ENCODE data around the gene CTDSP1. TPM values are rescaled to one million over a fixed set of nuclear protein-coding genes. Genes with fewer than 3 reads are reported as not detected.

The CTDSP1 gene
- total RNA-seq, 4 donors from 2014 or later, result 47.3 to 87.4 (median 58.0) TPM

DNA sequence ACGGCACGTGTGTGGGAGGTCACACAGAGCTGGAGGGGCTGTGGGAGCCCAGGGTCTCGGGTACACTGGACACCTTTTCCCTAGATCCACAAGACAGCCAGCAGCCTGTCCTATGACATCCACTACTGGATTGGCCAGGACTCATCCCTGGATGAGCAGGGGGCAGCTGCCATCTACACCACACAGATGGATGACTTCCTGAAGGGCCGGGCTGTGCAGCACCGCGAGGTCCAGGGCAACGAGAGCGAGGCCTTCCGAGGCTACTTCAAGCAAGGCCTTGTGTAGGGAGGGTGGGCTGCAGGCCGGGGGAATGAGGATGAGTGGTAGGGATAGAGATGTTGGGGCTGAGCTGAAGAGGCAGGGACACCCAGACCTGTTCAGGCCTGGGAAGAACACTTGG is 25.9 kb downstream of the CTDSP1 start:
- no peak for DNase-seq

DNA sequence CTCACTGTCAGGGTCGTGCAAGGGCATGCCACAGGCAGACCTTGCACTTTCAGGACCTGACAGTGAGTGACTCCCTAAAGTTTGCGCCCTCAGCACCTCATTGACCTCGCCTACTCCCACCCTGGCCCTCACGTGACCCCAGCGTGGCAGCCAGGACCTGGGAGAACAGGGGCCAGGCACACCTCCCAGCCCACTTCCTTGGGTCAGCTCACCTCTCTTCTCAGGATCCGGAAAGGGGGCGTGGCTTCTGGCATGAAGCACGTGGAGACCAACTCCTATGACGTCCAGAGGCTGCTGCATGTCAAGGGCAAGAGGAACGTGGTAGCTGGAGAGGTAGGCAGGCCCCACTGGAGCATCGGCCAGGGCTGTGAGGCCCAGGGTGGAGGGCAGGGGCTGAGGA is 28.1 kb downstream of the CTDSP1 start:
- Histone ChIP-seq H3K9me3 (no peaks in the 10 kb centered on the region), H3K27me3 (no peaks in the 10 kb centered on the region), H3K4me1 (no peaks in the 10 kb centered on the region), H3K27ac (no peak overlapping the region), H3K36me3 (no peaks in the 10 kb centered on the region), H3K4me3 (no peak overlapping the region)
- 67% methylated on average over 7 of the region's 11 CpGs; no CpG with 5 or more reads in 1 of the 2 donors for WGBS, 2 donors
- DNase-seq, result no peak
- TF ChIP-seq CTCF (IDR thresholded peaks at IDR 0.05), result no peak
- TF ChIP-seq POLR2A (IDR thresholded peaks at IDR 0.05), result no peak
- intact Hi-C loops (cut with DNase I), result no loop called here

More for the DNA sequence above, 25.9 kb downstream of the CTDSP1 start:
- H3K4me3 ChIP-seq, result no peak overlapping the region
- WGBS, 2 donors, result 61 to 78% methylated on average over 3 to 10 of the region's 10 CpGs
- intact Hi-C loops (cut with DNase I), result no loop called here
- no peaks in the 10 kb centered on the region for H3K4me1 ChIP-seq
- H3K36me3 ChIP-seq, result no peaks in the 10 kb centered on the region
- H3K9me3 ChIP-seq, result no peaks in the 10 kb centered on the region
- H3K27ac ChIP-seq, result no peak overlapping the region
- TF ChIP-seq POLR2A (IDR thresholded peaks at IDR 0.05) (no peak), CTCF (IDR thresholded peaks at IDR 0.05) (no peak)
- no peaks in the 10 kb centered on the region for H3K27me3 ChIP-seq

GRCh38 chr2:218428846-218429558 is 29.3 kb downstream of the CTDSP1 start:
- Histone ChIP-seq H3K4me3 (no peak overlapping the region), H3K27me3 (no peaks in the 10 kb centered on the region), H3K36me3 (no peaks in the 10 kb centered on the region), H3K9me3 (no peaks in the 10 kb centered on the region), H3K4me1 (no peaks in the 10 kb centered on the region), H3K27ac (no peak overlapping the region)
- TF ChIP-seq CTCF (IDR thresholded peaks at IDR 0.05) (no peak), POLR2A (IDR thresholded peaks at IDR 0.05) (no peak)
- WGBS, 2 donors, result 86 to 90% methylated on average over 8 to 12 of the region's 24 CpGs
- DNase-seq, result no peak
- intact Hi-C loops (cut with DNase I), result no loop called here

DNA sequence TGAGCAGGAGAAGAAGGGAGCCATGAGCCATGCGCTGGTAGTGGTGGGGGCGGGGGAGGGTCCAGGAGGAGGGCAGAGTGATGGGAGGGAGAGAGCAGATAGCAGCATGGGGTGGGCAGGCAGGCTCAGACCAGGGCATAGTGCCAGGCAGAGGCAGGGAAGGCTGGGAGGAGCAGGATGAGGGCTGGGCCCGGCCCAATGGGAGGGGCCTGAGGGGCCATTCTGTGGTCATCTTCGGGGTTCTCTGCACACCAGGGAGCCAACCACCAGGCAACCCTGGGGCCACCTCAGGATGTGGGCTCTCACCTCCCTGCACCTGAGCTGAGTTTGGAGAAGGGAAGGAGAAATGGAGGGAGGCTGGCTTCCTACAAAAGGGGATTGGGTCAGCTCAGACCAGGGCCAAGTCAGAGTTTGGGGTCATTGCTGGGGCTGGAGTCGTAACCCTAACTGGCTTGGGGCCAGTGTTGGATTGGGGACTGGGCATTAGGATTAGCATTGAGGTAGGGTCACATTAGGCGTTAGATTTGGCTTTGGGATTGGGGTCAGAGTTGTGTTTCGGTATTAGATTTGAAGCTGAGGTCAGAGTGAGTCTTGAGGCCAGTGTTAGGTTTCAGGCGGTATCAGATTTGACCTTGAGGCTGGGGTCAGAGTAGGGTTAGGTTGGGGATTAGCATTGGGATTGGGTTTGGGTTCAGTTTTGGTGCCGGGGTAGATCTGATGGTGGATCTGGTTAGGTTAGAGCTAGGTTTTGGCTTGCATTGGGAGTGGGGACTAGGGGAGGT is 30.4 kb downstream of the CTDSP1 start:
- WGBS, 2 donors, result 66 to 71% methylated on average over 6 to 9 of the region's 9 CpGs
- no peaks in the 10 kb centered on the region for H3K27me3 ChIP-seq
- H3K9me3 ChIP-seq, result no peaks in the 10 kb centered on the region
- no peaks in the 10 kb centered on the region for H3K36me3 ChIP-seq
- H3K27ac ChIP-seq, result no peak overlapping the region
- intact Hi-C loops (cut with DNase I), result no loop called here
- no peak overlapping the region for H3K4me3 ChIP-seq
- no peaks in the 10 kb centered on the region for H3K4me1 ChIP-seq
- no peak for DNase-seq
- no peak for TF ChIP-seq POLR2A (IDR thresholded peaks at IDR 0.05)

DNA sequence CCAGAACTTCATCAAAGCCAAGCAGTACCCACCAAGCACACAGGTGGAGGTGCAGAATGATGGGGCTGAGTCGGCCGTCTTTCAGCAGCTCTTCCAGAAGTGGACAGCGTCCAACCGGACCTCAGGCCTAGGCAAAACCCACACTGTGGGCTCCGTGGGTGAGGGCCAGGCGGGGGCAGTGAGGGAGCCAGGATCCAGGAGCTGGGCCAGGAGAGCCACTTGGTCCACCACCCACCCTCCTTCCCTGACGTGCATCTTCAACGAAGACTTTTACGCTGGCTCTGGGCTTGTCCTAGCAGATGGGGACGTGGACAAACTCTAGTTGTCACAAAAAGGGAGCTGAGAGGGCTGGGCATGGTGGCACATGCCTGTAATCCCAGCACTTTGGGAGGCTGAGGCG is 31.1 kb downstream of the CTDSP1 start:
- TF ChIP-seq POLR2A (IDR thresholded peaks at IDR 0.05) (no peak), CTCF (IDR thresholded peaks at IDR 0.05) (no peak)
- 84 to 92% methylated on average over 9 of the region's 11 CpGs for WGBS, 2 donors
- DNase-seq, result no peak

More for the DNA sequence above, 31.1 kb downstream of the CTDSP1 start:
- no peaks in the 10 kb centered on the region for H3K4me1 ChIP-seq
- no peak overlapping the region for H3K27ac ChIP-seq
- H3K36me3 ChIP-seq, result no peaks in the 10 kb centered on the region
- no peaks in the 10 kb centered on the region for H3K27me3 ChIP-seq
- H3K9me3 ChIP-seq, result no peaks in the 10 kb centered on the region
- H3K4me3 ChIP-seq, result no peak overlapping the region
- intact Hi-C loops (cut with DNase I), result no loop called here
